ENCODE results near the gene NPTN.

Gene NPTN

GRCh38 chr15:73564255-73564654 is 68.9 kb downstream of the NPTN start:
- no peak overlapping the region for H3K4me3 ChIP-seq (ENCODE audit: insufficient read depth, low read length, poor library complexity, severe bottlenecking)
- peaks cover 6% of the 10 kb centered on the region; the same call in 1 of the 2 replicates for H4K20me1 ChIP-seq (ENCODE audit: low read depth, low read length)
- no peaks in the 10 kb centered on the region for H3K9me3 ChIP-seq (ENCODE audit: insufficient read depth, low read length)
- no peaks in the 10 kb centered on the region for H3K79me2 ChIP-seq (ENCODE audit: insufficient read depth, low read length)
- TF ChIP-seq EZH2phosphoT487 (conservative IDR thresholded peaks at IDR 0.05; ENCODE audit: low read length) (no peak), CTCF (IDR thresholded peaks at IDR 0.05; ENCODE audit: insufficient read depth, low read length, poor library complexity, severe bottlenecking) (no peak)
- H2AFZ ChIP-seq (ENCODE audit: low read depth, low read length, severe bottlenecking), result no peak overlapping the region
- H3K9ac ChIP-seq (ENCODE audit: low read length), result no peak overlapping the region
- no peak overlapping the region for H3K4me2 ChIP-seq (ENCODE audit: low read depth, low read length, poor library complexity, severe bottlenecking)
- no peaks in the 10 kb centered on the region for H3F3A ChIP-seq (ENCODE audit: insufficient read depth)
- peaks cover 7% of the 10 kb centered on the region; the same call in 1 of the 2 replicates for H3K36me3 ChIP-seq (ENCODE audit: low read length)
- H3K9me2 ChIP-seq (replicated peaks; ENCODE audit: insufficient read depth, low read length), result no peaks in the 10 kb centered on the region
- no peak overlapping the region for H3K27ac ChIP-seq (ENCODE audit: low read depth, low read length)
- no peaks in the 10 kb centered on the region for H3K27me3 ChIP-seq (ENCODE audit: low read length)

- no peaks in the 10 kb centered on the region for H3K9me3 ChIP-seq (ENCODE audit: insufficient read depth, low read length)
- TF ChIP-seq CTCF (IDR thresholded peaks at IDR 0.05; ENCODE audit: insufficient read depth, low read length, poor library complexity, severe bottlenecking) (peak; percentile 56), EZH2phosphoT487 (conservative IDR thresholded peaks at IDR 0.05; ENCODE audit: low read length) (no peak)
- H3K9me2 ChIP-seq (replicated peaks; ENCODE audit: insufficient read depth, low read length), result no peaks in the 10 kb centered on the region
- peaks cover 7% of the 10 kb centered on the region; the same call in 1 of the 2 replicates for H3K36me3 ChIP-seq (ENCODE audit: low read length)
- H3K4me3 ChIP-seq (ENCODE audit: insufficient read depth, low read length, poor library complexity, severe bottlenecking), result no peak overlapping the region
- no peak overlapping the region for H3K4me2 ChIP-seq (ENCODE audit: low read depth, low read length, poor library complexity, severe bottlenecking)
- H3K27ac ChIP-seq (ENCODE audit: low read depth, low read length), result no peak overlapping the region
- H3K79me2 ChIP-seq (ENCODE audit: insufficient read depth, low read length), result no peaks in the 10 kb centered on the region
- no peak overlapping the region for H2AFZ ChIP-seq (ENCODE audit: low read depth, low read length, severe bottlenecking)
- no peaks in the 10 kb centered on the region for H3F3A ChIP-seq (ENCODE audit: insufficient read depth)
- H4K20me1 ChIP-seq (ENCODE audit: low read depth, low read length), result peaks cover 6% of the 10 kb centered on the region; the same call in 1 of the 2 replicates
- H3K27me3 ChIP-seq (ENCODE audit: low read length), result no peaks in the 10 kb centered on the region
- H3K9ac ChIP-seq (ENCODE audit: low read length), result no peak overlapping the region
Observed at GRCh38 chr15:73560501-73561117, 72.6 kb downstream of the NPTN start.

- Histone ChIP-seq H3K79me2 (ENCODE audit: insufficient read depth, low read length) (no peaks in the 10 kb centered on the region), H2AFZ (ENCODE audit: low read depth, low read length, severe bottlenecking) (no peak overlapping the region), H3K9ac (ENCODE audit: low read length) (no peak overlapping the region), H3F3A (ENCODE audit: insufficient read depth) (no peaks in the 10 kb centered on the region), H3K4me2 (ENCODE audit: low read depth, low read length, poor library complexity, severe bottlenecking) (no peak overlapping the region), H3K27ac (ENCODE audit: low read depth, low read length) (no peak overlapping the region), H3K36me3 (ENCODE audit: low read length) (peaks cover 7% of the 10 kb centered on the region; the same call in 1 of the 2 replicates), H3K4me3 (ENCODE audit: insufficient read depth, low read length, poor library complexity, severe bottlenecking) (no peak overlapping the region), H3K27me3 (ENCODE audit: low read length) (no peaks in the 10 kb centered on the region), H4K20me1 (ENCODE audit: low read depth, low read length) (peaks cover 6% of the 10 kb centered on the region; the same call in 1 of the 2 replicates), H3K9me2 (replicated peaks; ENCODE audit: insufficient read depth, low read length) (no peaks in the 10 kb centered on the region), H3K9me3 (ENCODE audit: insufficient read depth, low read length) (no peaks in the 10 kb centered on the region)
- TF ChIP-seq CTCF (IDR thresholded peaks at IDR 0.05; ENCODE audit: insufficient read depth, low read length, poor library complexity, severe bottlenecking) (no peak), EZH2phosphoT487 (conservative IDR thresholded peaks at IDR 0.05; ENCODE audit: low read length) (no peak)
Observed at GRCh38 chr15:73558529-73558928, 74.7 kb downstream of the NPTN start.

Measured in SU-DHL-6 (cell line).